ENCODE results near the gene COL1A1.

GRCh38 chr17:50185631-50186471 lies 15.6 kb downstream of the COL1A1 start:
- TF ChIP-seq EZH2 (IDR thresholded peaks at IDR 0.05) (no peak), CTCF (IDR thresholded peaks at IDR 0.05) (no peak), EZH2phosphoT487 (IDR thresholded peaks at IDR 0.05) (no peak)

Data from neural progenitor cell (in vitro differentiated cells).